HepG2 (cell line): ENCODE results near the gene TBX15. TPM values are rescaled to one million over a fixed set of nuclear protein-coding genes. Genes with fewer than 3 reads are reported as not detected.

ENCODE experiments used
- ATAD3A ChIP-seq: sonication (generic); formaldehyde crosslinking; IDR thresholded peaks from 2 replicates; pipeline ENCODE4 v1.4.0; 2020; ENCODE audit warnings: missing genetic modification reagents
- CEBPB ChIP-seq: IDR thresholded peaks from 2 replicates; pipeline ENCODE4 v1.6.1; 2011; ENCODE audit warnings: low read depth, low read length, improper control_type of control experiment, borderline replicate concordance
- GTF3A ChIP-seq: sonication (generic); formaldehyde crosslinking; conservative IDR thresholded peaks from 2 replicates; pipeline ENCODE4 v1.4.0; 2020; ENCODE audit warnings: mild to moderate bottlenecking, missing genetic modification reagents
- MAZ ChIP-seq, 2 experiments: sonication (generic) in 1 of 2; formaldehyde crosslinking in 1 of 2; IDR thresholded peaks; 2 replicates each; pipeline versions ENCODE4 v1.5.0 to v1.6.1; 2012 to 2020; ENCODE audit warnings: low read depth in 2 of 2, mild to moderate bottlenecking in 2 of 2, borderline replicate concordance in 1 of 2, improper control_type of control experiment in 1 of 2, low read length in 1 of 2, missing genetic modification reagents in 1 of 2, moderate library complexity in 1 of 2
- NR2C2 ChIP-seq: sonication (generic); formaldehyde crosslinking; IDR thresholded peaks from 2 replicates; pipeline ENCODE4 v1.4.0; 2020; ENCODE audit warnings: missing genetic modification reagents, mild to moderate bottlenecking, moderate library complexity, borderline replicate concordance
- PCBP2 ChIP-seq: fragments of 200-400 bp; formaldehyde crosslinking; optimal IDR thresholded peaks from 2 replicates; pipeline ENCODE3; 2018; ENCODE audit warnings: low read length, low read depth; ENCODE audit not compliant: poor library complexity, severe bottlenecking
- ZNF605 ChIP-seq: sonication (generic); formaldehyde crosslinking; IDR thresholded peaks from 2 replicates; pipeline ENCODE4 v1.8.0; 2022; ENCODE audit warnings: mild to moderate bottlenecking, missing genetic modification reagents
- polyA plus RNA-seq, 8 experiments: library from polyadenylated mRNA; depleted of rRNA in 3 of 8; stranded (reverse) in 7 of 8; unstranded in 1 of 8; fragments of >200 nt; fragmentation: Illumina TruSeq in 4 of 8; extraction: Trizol in 4 of 8; gene quantifications; 2 replicates each; pipeline versions ENCODE4 v1.2.1 to v1.2.3, GENCODE V29; 2011 to 2016; ENCODE audit warnings: low read depth in 4 of 8, missing spikeins in 1 of 8, mixed read lengths in 1 of 8; ENCODE audit not compliant: insufficient read depth in 1 of 8
- total RNA-seq, 5 experiments: library from RNA; depleted of rRNA; stranded (reverse); fragments of >200 nt; fragmentation: Illumina TruSeq; extraction: Trizol; gene quantifications; 2 replicates each; pipeline ENCODE4 v1.2.3, GENCODE V29; 2016; ENCODE audit warnings: low read depth in 1 of 5
- TF ChIP-seq, protein P1 (sequence below): sonication (generic); formaldehyde crosslinking; IDR thresholded peaks from 2 replicates; pipeline ENCODE4 v1.4.0; 2020; ENCODE audit warnings: missing genetic modification reagents, borderline replicate concordance
- TF ChIP-seq, protein P2 (sequence below): sonication (generic); formaldehyde crosslinking; IDR thresholded peaks from 2 replicates; pipeline ENCODE4 v1.5.1; 2020; ENCODE audit warnings: missing genetic modification reagents, mild to moderate bottlenecking, borderline replicate concordance
- TF ChIP-seq, protein P3 (sequence below): sonication (generic); formaldehyde crosslinking; IDR thresholded peaks from 2 replicates; pipeline ENCODE4 v1.5.0; 2020; ENCODE audit warnings: missing genetic modification reagents, mild to moderate bottlenecking, borderline replicate concordance
- TF ChIP-seq, protein P4 (sequence below), 2 experiments: sonication (generic) in 1 of 2; formaldehyde crosslinking in 1 of 2; IDR thresholded peaks; 2 replicates each; pipeline versions ENCODE4 v1.4.0 to v1.6.1; 2016 to 2020; ENCODE audit warnings: borderline replicate concordance in 1 of 2, low read depth in 1 of 2, mild to moderate bottlenecking in 1 of 2, missing genetic modification reagents in 1 of 2

The TBX15 gene
- total and polyA plus RNA-seq, 2 of the 13 experiments (the other 11 are each of a cell fraction or from before 2014, with no cell fraction given) = 0.42 to 1.9 TPM

DNA sequence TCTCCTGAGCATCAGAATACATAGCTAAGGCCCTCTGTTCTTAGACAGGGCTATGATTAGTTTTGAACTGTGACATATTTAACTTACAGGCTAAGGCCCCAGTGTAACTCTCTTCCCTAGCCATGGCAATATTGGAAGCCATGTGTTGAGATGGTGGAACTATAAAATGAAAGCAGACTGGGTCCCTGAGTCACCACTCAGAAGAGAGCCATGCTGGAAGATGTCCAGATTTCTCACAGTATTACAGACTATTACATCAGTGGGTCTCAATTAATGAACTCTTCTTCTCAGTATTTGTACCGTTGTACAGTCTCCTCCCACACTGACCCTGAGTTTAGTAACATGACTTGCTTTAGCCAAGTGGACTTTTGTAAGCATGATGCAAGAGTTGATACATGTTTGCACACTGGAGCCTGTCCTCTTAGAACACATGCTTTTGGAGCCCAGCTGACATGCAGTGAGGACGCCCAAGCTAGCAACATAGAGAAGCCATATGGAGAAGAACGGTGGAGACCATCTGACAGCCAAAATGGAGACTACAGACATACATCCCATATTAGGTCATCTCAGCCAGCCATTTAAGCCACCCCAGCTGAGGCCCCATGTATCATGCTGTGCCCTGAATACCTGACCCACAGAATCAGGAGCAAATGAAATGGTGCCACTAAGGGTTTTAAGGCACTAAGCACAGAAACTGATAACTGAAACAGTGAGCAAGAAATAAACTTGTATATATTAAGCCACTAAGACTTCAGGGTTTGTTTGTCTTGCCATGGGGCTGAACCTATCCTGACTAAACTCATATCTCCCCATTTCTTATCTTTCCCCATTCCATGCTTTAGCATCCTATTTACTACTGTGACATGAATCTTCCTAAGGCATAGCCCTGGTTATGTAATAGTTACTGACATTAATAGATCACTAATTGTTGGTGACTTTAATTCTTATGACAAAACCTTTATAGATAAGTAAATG is 24.4 kb downstream of the TBX15 start (continued):
- TF ChIP-seq, protein P1, sequence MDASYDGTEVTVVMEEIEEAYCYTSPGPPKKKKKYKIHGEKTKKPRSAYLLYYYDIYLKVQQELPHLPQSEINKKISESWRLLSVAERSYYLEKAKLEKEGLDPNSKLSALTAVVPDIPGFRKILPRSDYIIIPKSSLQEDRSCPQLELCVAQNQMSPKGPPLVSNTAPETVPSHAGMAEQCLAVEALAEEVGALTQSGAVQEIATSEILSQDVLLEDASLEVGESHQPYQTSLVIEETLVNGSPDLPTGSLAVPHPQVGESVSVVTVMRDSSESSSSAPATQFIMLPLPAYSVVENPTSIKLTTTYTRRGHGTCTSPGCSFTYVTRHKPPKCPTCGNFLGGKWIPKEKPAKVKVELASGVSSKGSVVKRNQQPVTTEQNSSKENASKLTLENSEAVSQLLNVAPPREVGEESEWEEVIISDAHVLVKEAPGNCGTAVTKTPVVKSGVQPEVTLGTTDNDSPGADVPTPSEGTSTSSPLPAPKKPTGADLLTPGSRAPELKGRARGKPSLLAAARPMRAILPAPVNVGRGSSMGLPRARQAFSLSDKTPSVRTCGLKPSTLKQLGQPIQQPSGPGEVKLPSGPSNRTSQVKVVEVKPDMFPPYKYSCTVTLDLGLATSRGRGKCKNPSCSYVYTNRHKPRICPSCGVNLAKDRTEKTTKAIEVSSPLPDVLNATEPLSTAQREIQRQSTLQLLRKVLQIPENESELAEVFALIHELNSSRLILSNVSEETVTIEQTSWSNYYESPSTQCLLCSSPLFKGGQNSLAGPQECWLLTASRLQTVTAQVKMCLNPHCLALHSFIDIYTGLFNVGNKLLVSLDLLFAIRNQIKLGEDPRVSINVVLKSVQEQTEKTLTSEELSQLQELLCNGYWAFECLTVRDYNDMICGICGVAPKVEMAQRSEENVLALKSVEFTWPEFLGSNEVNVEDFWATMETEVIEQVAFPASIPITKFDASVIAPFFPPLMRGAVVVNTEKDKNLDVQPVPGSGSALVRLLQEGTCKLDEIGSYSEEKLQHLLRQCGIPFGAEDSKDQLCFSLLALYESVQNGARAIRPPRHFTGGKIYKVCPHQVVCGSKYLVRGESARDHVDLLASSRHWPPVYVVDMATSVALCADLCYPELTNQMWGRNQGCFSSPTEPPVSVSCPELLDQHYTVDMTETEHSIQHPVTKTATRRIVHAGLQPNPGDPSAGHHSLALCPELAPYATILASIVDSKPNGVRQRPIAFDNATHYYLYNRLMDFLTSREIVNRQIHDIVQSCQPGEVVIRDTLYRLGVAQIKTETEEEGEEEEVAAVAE = peak; percentile 92; the same call in 1 of the 2 replicates
- TF ChIP-seq GTF3A (no peak), NR2C2 (CRISPR knock-in tag) (peak; percentile 92), CEBPB (peak; percentile 100), ZNF605 (peak; percentile 75; the same call in 1 of the 2 replicates), PCBP2 (no peak), MAZ (IDR thresholded peaks at IDR 0.05; ENCODE audit: borderline replicate concordance, low read depth, low read length) (no peak), MAZ (CRISPR knock-in tag; IDR thresholded peaks at IDR 0.05; ENCODE audit: low read depth) (0 out of 2 replicates have a peak, but pooled peaks have one; percentile 11), ATAD3A (CRISPR knock-in tag) (no peak)
- TF ChIP-seq, protein P2, sequence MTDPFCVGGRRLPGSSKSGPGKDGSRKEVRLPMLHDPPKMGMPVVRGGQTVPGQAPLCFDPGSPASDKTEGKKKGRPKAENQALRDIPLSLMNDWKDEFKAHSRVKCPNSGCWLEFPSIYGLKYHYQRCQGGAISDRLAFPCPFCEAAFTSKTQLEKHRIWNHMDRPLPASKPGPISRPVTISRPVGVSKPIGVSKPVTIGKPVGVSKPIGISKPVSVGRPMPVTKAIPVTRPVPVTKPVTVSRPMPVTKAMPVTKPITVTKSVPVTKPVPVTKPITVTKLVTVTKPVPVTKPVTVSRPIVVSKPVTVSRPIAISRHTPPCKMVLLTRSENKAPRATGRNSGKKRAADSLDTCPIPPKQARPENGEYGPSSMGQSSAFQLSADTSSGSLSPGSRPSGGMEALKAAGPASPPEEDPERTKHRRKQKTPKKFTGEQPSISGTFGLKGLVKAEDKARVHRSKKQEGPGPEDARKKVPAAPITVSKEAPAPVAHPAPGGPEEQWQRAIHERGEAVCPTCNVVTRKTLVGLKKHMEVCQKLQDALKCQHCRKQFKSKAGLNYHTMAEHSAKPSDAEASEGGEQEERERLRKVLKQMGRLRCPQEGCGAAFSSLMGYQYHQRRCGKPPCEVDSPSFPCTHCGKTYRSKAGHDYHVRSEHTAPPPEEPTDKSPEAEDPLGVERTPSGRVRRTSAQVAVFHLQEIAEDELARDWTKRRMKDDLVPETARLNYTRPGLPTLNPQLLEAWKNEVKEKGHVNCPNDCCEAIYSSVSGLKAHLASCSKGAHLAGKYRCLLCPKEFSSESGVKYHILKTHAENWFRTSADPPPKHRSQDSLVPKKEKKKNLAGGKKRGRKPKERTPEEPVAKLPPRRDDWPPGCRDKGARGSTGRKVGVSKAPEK (CRISPR knock-in tag) = no peak
- TF ChIP-seq, protein P3, sequence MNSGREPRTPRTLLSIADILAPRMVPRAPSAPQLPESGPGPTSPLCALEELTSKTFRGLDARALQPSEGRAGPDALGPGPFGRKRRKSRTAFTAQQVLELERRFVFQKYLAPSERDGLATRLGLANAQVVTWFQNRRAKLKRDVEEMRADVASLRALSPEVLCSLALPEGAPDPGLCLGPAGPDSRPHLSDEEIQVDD (CRISPR knock-in tag) = no peak
- TF ChIP-seq, protein P4, sequence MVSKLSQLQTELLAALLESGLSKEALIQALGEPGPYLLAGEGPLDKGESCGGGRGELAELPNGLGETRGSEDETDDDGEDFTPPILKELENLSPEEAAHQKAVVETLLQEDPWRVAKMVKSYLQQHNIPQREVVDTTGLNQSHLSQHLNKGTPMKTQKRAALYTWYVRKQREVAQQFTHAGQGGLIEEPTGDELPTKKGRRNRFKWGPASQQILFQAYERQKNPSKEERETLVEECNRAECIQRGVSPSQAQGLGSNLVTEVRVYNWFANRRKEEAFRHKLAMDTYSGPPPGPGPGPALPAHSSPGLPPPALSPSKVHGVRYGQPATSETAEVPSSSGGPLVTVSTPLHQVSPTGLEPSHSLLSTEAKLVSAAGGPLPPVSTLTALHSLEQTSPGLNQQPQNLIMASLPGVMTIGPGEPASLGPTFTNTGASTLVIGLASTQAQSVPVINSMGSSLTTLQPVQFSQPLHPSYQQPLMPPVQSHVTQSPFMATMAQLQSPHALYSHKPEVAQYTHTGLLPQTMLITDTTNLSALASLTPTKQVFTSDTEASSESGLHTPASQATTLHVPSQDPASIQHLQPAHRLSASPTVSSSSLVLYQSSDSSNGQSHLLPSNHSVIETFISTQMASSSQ (IDR thresholded peaks at IDR 0.05; ENCODE audit: low read depth) = 0 out of 2 replicates have a peak, but pooled peaks have one; percentile 54
- TF ChIP-seq, protein P4 (CRISPR knock-in tag; IDR thresholded peaks at IDR 0.05; ENCODE audit: borderline replicate concordance) = peak; percentile 80; the same call in 1 of the 2 replicates
